Measurements from ENCODE around the gene SEC16B.

Gene SEC16B

GRCh38 chr1:177944016-177944949 is 25.6 kb downstream of the SEC16B start:
- H3K4me3 ChIP-seq (ENCODE audit: low read depth, low read length), result no peak overlapping the region
- TF ChIP-seq, protein P1, sequence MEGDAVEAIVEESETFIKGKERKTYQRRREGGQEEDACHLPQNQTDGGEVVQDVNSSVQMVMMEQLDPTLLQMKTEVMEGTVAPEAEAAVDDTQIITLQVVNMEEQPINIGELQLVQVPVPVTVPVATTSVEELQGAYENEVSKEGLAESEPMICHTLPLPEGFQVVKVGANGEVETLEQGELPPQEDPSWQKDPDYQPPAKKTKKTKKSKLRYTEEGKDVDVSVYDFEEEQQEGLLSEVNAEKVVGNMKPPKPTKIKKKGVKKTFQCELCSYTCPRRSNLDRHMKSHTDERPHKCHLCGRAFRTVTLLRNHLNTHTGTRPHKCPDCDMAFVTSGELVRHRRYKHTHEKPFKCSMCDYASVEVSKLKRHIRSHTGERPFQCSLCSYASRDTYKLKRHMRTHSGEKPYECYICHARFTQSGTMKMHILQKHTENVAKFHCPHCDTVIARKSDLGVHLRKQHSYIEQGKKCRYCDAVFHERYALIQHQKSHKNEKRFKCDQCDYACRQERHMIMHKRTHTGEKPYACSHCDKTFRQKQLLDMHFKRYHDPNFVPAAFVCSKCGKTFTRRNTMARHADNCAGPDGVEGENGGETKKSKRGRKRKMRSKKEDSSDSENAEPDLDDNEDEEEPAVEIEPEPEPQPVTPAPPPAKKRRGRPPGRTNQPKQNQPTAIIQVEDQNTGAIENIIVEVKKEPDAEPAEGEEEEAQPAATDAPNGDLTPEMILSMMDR (IDR thresholded peaks at IDR 0.05; ENCODE audit: borderline replicate concordance, insufficient read depth, low read depth, low read length), result no peak

DNA sequence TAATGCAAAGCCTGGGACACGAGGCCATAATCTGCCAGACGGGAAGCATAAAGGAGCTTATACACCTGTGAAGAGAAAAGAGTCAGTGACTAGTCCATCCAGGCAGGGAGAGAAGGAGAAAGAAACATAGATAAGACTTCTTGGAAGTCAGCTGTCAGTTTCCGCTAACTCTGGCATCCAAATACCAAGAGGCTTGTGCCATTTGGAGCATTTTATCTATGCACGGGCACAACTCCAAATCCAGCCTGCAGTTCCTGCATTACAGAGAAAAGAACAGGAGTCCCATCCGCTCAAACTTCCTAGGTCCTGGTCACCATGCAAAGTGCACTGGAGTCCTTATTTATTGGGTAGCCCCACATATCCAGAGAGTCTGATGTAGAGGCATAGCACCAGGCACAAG is 27.9 kb downstream of the SEC16B start:
- TF ChIP-seq, protein P1 (IDR thresholded peaks at IDR 0.05; ENCODE audit: borderline replicate concordance, insufficient read depth, low read depth, low read length), result no peak
- H3K4me3 ChIP-seq (ENCODE audit: low read depth, low read length), result no peak overlapping the region

GRCh38 chr1:177940682-177941081 is 29.2 kb downstream of the SEC16B start:
- TF ChIP-seq, protein P1 (IDR thresholded peaks at IDR 0.05; ENCODE audit: borderline replicate concordance, insufficient read depth, low read depth, low read length), result no peak
- no peak overlapping the region for H3K4me3 ChIP-seq (ENCODE audit: low read depth, low read length)

DNA sequence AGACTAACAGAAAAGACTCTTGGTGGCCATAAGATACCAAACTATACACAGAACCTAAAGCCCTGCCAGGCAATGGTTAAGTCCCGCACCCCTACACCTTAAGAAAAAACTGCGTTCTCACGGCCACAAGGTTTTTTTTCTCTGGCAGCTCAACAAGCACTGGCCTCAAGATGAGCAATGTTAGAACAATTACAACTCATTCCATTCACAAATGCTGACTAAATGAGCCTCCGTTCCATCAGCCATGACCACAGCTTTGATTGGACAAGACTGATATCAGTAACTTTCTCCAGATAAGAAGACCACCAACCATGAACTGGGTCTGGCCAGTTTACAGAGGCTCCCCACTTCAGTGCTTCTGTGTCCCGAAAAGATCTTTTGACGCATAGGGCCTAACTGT is 31.9 kb downstream of the SEC16B start:
- TF ChIP-seq, protein P1 (IDR thresholded peaks at IDR 0.05; ENCODE audit: borderline replicate concordance, insufficient read depth, low read depth, low read length), result no peak
- H3K4me3 ChIP-seq (ENCODE audit: low read depth, low read length), result no peak overlapping the region

DNA sequence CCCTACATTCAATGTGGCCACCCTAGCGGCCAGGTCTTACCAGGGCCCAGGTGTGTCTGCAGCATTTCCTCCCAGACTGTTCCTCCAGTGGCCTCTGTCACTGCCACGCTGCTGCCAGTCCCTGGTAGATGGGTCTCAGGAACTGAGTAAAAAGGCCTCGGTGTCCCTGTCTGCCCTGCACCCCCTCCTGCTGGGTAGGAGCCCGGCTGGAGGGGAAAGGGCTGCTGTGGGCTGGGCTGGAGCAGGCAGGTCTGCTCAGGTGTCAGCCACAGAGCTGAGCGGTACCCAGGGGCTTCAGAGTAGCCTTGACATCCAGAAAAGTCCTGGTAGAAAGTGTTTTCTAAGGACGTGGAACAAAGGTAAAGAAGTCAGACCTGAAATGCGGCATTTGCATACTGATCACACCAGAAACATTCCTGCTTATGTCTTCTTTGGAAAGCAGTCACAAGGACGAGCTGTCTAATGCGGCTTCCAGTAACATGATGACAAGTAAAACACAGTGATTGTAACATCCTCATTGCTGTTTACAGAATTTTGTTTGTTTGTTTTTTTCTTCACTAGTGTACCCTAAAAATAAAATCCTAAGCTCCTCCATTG is 32.6 kb downstream of the SEC16B start:
- no peak overlapping the region for H3K4me3 ChIP-seq (ENCODE audit: low read depth, low read length)
- TF ChIP-seq, protein P1 (IDR thresholded peaks at IDR 0.05; ENCODE audit: borderline replicate concordance, insufficient read depth, low read depth, low read length), result no peak

DNA sequence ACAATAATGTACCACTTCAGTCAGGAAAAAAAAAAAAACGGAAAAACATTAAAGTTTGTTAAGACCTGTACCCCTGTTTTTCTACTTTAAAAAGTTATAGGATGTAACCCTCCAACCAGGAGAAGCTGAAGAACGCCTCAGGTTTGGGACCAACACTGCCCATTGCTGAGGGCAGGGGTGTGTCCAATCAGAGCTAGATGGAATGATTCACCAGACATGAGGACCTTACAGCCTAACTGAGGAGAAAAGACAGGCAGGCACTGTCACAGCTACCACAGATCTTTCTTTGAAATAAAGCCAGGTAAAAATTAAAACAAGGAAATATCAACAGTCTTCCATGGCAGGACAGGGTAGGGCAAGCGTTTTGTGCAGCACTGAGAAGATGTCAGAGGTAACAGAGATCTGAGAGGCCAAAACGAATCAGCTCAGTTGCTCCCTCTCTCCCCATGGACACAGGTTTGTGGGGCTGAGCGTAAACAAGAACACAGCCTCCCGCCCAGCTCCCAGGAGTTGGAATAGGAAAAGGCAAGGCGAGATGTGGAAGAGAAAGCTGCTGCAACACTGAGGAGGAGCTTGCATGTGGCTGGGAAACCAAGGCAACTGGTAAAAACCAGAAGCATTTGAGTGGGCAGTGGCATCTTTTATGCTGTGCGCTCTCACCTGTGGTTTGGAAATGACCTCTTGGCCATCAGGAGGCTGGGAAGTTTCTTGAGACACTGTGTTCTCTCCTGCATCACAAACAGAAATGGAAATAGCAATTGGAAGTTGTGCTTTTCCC is 34.0 kb downstream of the SEC16B start:
- no peak overlapping the region for H3K4me3 ChIP-seq (ENCODE audit: low read depth, low read length)
- TF ChIP-seq, protein P1 (IDR thresholded peaks at IDR 0.05; ENCODE audit: borderline replicate concordance, insufficient read depth, low read depth, low read length), result no peak

All from GM12875 (cell line).